Non-pigmented ciliary epithelial cell (primary cell): ENCODE data around the gene ACOT2.
A peak's percentile ranks its signal among the peaks of the same experiment; 100 is the strongest.
"Not testable (repeated sequence)": the region's sequence is repeated elsewhere in the genome, so short reads cannot be mapped to it uniquely, and the experiment has no call there.

ENCODE experiments used
- DNase-seq: peaks from one replicate; pipeline ENCODE4 v3.0.0-alpha.2; 2010; ENCODE audit warnings: low read depth

Gene ACOT2, protein sequence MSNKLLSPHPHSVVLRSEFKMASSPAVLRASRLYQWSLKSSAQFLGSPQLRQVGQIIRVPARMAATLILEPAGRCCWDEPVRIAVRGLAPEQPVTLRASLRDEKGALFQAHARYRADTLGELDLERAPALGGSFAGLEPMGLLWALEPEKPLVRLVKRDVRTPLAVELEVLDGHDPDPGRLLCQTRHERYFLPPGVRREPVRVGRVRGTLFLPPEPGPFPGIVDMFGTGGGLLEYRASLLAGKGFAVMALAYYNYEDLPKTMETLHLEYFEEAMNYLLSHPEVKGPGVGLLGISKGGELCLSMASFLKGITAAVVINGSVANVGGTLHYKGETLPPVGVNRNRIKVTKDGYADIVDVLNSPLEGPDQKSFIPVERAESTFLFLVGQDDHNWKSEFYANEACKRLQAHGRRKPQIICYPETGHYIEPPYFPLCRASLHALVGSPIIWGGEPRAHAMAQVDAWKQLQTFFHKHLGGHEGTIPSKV

DNA sequence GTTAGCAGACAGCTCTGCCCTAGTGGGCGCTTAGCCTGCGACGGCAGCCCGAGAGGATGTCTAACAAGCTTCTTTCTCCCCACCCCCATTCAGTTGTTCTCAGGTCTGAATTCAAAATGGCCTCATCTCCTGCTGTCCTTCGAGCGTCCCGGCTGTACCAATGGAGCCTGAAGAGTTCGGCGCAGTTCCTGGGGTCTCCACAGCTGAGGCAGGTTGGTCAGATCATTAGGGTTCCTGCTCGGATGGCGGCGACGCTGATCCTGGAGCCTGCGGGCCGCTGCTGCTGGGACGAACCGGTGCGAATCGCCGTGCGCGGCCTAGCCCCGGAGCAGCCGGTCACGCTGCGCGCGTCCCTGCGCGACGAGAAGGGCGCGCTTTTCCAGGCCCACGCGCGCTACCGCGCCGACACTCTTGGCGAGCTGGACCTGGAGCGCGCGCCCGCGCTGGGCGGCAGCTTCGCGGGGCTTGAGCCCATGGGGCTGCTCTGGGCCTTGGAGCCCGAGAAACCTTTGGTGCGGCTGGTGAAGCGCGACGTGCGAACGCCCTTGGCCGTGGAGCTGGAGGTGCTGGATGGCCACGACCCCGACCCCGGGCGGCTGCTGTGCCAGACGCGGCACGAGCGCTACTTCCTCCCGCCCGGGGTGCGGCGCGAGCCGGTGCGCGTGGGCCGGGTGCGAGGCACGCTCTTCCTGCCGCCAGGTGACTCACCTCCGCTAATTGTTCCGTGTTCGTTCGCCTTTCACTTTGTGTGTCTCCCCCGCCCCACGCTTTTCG lies at the start of gene ACOT2:
ACOT2 (plus strand) TSS at position 29 of the 774 bp plus-strand sequence; CDS start at position 57, 28 bp downstream.
- DNase-seq = peak; percentile 70

DNA sequence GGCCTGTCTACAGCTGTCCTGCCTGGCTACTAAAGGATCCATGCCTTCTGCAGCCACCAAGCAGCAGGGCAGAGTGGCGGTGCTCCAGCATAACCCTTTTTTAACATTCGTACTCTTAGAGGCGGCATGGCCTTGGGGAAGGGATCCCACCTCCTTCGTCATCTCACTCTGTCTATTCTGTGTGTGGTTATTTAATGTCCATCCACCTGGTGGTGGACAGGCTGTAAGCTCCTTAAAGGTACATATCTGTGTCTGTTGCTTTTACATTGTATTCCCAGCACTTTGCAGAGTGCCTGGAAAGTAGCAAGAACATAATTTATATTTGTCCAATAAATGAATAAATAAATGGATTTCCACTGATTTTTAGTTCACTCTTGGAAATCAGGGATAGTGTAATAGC lies 47.8 kb upstream of the ACOT2 start:
- DNase-seq = no peak

DNA sequence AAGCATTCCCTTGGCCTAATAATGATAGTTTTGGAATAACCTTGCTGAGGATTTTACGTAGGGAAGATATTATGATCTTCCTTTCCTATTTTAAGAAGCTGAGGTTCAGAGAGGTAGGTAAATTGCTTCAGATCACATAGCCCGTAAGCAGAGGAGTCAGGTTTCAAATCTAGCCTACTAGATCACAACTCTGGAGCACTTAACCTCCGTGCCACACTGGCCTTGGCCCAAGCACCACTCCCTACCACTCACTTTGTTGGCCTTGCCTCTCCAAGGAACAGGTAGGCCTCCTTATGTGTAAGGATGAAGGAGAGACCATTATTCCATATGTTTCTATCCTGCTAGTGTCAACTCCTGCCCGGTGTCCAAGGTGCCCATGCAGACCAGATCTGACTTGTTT lies 44.5 kb upstream of the ACOT2 start:
- no peak for DNase-seq

DNA sequence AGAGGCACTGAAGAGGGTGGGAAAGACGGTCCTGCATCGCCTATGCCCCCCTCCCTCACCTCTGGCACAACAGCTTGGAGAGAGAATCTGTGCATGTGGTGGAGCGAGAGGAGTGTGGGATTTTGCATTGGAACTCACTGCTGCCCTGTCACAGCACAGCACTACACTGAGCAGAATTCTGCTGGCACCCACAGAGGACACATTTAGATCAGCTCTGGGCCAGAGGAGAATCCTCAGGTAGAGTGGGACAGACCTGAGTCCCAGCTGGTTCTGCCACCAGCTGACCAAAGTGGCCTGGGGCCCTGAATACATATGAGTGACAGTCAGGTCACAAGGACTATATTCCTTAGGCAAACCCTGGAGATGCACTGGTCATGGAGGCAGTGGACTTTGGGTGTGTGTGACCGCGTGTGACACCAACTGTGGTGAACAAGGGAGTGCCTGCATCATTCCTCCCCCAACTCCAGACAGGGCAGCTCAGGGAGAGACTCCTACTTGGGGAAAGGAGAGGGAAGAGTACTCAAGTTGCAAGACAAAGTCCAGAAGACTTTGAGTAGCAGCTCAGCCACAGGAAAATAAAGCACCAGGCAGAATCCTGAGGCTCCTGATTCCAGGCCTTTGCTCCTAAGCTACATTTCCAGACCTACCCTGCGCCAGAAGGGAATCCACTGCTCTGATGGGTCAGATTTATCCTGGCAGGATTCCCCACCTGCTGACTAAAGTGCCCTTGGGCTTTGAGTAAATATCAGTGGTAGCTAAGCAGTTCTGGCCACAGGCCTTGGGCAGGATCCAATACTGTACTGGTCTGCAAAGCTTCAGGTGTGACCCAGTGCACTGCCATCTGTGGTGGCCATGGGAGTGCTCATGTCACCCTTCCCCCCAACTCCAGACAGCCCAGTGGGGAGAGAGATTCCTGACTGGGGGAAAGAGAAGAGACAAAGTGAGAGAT lies 42.7 kb upstream of the ACOT2 start:
- no peak for DNase-seq

DNA sequence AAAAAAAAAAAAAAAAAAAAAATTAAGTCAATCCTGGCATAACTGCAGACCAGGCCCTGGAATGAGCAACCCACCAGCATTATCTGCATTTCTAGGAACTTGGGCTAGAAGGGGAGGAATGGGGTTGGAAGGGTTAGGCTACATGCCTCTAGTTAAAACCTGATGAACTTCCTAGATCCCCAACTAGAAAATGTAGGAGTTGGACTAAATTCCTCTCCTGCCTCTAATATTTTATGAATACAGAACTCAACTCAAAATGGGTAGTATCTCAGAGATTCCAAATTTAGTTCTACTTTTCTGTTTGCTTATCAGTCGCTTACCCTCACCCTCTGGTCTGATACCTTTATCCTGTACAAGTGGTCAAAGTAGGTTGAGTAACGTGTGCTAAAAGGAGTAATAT lies 39.7 kb upstream of the ACOT2 start:
- not testable (repeated sequence) for DNase-seq

DNA sequence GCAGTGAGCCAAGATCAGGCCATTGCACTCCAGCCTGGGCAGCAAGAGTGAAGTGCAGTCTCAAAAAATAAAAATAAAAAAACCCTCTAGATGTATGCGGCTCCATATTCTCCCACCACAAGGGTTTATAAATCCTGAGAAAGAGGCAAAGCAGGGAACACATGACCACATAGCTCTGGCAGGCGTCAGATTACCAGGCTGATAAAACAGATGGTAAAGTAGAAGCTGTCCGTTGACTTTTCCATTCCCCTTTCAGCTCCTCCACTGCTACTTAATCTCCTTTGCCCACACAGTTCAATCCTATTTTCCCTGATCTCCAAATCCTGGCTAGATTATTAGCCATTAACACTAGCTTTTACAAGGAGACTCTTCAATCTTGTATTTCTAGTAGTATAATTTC lies 37.0 kb upstream of the ACOT2 start:
- not testable (repeated sequence) for DNase-seq

DNA sequence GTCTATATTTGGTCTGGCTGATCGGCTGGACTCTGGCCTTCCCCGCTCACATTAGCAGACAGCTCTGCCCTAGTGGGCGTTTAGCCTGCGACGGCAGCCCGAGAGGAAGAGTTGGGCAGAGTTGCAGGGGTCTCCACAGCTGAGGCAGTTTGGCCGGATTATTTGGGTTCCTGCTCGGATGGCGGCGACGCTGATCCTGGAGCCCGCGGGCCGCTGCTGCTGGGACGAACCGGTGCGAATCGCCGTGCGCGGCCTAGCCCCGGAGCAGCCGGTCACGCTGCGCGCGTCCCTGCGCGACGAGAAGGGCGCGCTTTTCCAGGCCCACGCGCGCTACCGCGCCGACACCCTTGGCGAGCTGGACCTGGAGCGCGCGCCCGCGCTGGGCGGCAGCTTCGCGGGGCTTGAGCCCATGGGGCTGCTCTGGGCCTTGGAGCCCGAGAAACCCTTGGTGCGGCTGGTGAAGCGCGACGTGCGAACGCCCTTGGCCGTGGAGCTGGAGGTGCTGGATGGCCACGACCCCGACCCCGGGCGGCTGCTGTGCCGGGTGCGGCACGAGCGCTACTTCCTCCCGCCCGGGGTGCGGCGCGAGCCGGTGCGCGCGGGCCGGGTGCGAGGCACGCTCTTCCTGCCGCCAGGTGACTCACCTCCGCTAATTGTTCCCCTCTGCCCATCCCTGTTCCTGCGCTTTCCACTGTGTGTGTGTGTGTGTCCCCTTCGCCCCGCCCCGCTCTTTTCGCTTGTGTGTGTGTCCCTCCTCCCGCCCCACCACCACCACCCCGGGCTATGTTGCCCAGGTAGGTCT lies 31.6 kb upstream of the ACOT2 start:
- not testable (repeated sequence) for DNase-seq

DNA sequence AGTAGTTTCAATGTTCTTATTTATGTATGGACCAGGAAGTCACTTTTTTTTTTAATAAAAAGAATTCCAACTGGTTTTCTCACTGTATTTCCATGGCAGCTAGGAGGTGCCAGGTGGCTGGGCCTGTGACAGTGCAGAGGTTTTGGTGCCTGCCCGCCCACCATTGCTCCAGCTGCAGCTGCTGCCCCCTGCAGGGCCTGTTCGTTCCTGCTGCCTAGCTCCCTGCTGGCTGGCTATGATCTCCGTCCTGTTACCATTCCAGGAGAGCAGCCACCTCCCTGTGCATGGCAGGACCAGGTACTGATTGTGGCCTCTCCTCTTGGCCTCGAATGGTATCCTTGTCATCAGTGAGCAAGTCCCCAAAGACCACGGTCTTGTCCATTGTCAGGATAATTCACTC lies 30.0 kb upstream of the ACOT2 start:
- not testable (repeated sequence) for DNase-seq

DNA sequence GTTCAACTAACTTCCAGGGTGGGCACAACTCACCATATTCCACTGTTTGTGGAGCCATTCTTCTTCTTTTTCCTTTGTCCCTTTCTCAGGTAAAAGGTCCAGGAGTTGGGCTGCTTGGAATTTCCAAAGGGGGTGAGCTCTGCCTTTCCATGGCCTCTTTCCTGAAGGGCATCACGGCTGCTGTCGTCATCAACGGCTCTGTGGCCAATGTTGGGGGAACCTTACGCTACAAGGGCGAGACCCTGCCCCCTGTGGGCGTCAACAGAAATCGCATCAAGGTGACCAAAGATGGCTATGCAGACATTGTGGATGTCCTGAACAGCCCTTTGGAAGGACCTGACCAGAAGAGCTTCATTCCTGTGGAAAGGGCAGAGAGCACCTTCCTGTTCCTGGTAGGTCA lies 26.1 kb upstream of the ACOT2 start:
- DNase-seq = not testable (repeated sequence)

DNA sequence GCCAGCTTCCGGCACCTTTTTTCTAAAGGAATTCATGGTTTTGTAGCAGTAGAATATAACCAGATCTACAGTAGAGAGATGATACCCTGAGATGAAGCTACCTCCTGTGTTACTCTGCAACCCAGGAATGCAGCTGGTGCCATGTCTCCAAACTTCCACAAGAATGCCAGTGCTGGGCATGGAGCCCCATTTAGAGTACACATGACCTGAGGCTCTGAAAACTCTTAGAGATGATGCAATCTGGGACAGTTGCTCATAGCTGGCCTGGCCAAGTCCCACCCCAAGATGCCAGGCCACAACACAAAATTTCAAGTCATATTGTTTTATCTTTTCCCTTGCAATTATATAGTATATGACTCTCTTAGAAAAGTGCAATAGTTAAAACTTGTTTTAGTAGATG lies 23.7 kb upstream of the ACOT2 start:
- DNase-seq = not testable (repeated sequence)

DNA sequence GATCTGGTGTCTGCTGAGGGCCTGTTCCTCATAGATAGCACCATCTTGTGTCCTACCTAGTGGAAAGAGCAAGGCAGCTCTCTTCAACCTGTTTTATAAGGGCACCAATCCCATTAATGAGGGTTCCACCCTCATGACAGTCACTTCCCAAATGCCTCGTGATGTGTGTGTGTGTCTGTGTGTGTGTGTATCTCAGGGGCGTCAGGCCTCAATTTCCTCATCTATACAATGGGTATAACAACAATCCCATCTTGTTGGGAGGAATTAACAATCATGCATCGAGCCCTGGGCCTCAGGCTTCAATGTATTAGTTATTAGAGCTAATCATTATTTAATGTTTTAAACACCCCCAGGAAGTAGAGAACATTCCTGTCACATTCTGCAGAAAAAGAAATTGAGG lies 19.9 kb upstream of the ACOT2 start:
- DNase-seq = not testable (repeated sequence)

DNA sequence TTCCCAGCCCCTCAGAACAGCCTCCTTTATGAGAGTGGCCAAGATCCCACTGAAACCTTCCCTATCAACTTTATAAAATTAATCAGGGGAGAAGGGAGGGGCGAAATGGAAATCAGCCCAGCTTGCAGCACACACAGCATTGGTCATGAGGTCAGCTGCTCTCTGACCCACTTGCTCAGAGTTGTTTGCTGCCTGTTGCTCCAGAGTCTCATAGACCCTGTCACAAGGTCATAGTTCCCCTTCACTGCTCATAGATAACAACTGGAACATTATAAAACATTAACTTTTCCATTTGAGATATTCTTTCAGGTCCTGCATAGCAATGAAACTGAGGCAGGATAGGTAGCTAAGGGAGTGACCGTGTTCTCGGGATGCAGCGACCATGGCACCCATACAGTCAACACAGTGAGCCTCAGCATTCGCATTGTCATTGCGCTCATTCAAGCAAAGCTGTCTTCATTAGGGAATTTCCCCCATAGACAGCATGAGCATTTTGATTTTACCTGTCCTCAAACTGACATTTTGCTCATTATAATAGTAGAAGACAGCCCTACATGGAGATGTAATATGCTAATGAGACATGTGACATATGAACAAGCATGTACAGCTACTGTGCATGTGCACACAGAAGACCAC lies 19.0 kb upstream of the ACOT2 start:
- DNase-seq = not testable (repeated sequence)

DNA sequence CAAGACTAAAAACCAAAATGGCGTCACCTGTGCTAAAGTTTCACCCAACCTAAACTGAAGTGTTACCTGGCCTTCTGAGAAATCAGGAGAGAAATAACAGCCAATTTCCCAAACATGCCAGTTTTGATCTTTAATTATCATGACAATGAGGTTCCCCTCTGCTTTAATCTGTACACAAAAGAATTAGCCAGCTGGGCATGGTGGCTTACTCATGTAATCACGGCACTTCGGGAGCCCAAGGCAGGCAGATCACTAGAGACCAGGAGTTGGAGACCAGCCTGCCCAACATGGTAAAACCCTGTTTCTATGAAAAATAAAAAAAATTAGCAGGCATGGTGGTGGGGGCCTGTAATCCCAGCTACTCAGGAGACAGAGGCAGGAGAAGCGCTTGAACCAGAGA lies 15.2 kb upstream of the ACOT2 start:
- DNase-seq = no peak

DNA sequence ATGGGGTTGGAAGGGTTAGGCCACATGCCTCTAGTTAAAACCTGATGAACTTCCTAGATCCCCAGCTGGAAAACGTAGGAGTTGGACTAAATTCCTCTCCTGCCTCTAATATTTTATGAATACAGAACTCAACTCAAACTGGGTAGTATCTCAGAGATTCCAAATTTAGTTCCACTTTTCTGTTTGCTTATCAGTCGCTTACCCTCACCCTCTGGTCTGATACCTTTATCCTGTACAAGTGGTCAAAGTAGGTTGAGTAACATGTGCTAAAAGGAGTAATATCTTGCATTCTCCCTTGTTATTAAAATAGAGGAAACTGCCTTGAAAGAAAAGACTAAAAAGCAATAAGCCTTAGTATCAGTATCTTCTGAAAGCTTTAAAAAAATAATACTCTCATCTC lies 11.8 kb upstream of the ACOT2 start:
- not testable (repeated sequence) for DNase-seq

DNA sequence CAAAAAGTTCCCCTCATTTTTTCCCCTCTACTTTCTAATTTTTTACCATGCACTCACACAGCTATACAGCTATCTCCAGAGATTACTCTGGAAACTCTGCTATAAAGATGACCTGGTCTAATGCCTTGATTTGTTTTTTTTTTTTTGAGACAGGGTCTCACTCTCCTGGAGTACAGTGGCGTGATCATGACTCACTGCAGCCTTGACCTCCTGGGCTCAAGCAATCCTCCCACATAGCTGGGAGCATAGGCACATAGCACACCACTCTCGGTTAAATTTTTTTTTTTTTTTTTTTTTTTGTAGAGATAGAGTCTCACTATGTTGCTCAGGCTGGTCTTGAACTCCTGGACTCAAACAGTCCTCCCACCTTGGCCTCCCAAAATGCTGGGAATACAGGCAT lies 10.8 kb upstream of the ACOT2 start:
- not testable (repeated sequence) for DNase-seq

DNA sequence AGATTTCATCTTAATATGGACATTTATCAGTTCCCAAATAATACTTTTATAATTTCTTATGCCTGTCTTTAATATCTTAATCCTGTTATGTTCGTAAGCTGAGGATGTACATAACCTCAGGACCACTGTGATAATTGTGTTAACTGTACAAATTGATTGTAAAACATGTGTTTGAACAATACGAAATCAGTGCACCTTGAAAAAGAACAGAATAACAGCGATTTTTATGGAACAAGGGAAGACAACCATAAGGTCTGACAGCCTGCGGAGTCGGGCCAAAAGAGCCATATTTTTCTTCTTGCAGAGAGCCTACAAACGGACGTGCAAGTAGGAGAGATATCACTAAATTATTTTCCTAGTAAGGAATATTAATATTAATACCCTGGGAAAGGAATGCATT lies 6.8 kb upstream of the ACOT2 start:
- not testable (repeated sequence) for DNase-seq

DNA sequence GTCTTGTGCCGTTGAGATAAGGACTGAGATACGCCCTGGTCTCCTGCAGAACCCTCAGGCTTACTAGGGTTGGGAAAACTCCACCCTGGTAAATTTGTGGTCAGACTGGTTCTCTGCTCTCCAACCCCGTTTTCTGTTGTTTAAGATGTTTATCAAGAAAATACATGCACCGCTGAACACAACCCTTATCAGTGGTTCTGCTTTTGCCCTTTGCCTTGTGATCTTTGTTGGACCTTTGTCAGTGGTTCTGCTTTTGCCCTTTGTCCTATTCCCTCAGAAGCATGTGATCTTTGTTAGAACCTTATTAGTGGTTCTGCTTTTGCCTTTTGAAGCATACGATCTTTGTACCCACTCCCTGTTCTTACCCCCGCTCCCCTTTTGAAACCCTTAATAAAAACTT lies 6.3 kb upstream of the ACOT2 start:
- not testable (repeated sequence) for DNase-seq

DNA sequence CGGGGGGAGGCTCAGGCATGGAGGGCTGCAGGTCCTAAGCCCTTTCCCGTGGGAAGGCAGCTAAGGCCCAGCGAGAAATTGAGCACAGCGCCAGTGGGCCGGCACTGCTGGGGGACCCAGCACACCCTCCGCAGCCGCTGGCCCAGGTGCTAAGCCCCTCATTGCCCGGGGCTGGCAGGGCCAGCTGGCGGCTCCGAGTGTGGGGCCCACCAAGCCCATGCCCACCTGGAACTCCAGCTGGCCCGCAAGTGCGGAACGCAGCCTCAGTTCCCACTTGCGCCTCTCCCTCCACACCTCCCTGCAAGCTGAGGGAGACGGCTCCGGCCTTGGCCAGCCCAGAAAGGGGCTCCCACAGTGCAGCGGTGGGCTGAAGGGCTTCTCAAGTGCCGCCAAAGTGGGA lies 2.6 kb upstream of the ACOT2 start:
- DNase-seq = not testable (repeated sequence)

DNA sequence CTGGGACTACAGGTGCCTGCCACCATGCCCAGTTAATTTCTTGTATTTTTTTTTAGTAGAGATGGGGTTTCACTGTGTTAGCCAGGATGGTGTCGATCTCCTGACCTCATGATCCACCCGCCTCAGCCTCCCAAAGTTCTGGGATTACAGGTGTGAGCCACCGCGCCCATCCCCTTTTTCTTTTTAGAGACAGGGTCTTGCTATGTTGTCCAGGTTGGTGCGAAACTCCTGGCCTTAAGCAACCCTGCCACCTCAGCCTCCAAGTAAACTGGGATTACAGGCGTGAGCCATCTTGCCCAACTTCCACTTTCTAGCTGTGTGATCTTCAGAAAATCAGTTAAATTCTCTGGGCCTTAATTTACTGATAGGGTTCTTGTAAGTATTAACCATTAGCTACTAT lies 2.1 kb upstream of the ACOT2 start:
- not testable (repeated sequence) for DNase-seq

DNA sequence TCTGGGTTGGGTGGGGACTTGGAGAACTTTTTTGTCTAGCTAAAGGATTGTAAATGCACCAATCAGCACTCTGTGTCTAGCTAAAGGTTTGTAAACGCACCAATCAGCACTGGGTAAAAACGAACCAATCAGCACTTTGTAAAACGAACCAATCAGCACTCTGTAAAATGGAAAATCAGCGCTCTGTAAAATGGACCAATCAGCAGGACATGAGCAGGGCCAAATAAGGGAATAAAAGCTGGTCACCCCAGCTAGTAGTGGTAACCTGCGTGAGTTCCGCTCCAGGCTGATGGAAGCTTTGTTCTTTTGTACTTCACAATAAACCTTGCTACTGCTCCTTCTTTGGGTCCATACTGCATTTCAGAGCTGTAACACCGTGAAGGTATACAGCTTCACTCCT lies 1.7 kb upstream of the ACOT2 start:
- no peak for DNase-seq
